ENCODE measurements around the gene SPRYD4.
A peak's percentile ranks its signal among the peaks of the same experiment; 100 is the strongest.

SPRYD4 gene

GRCh38 chr12:56521209-56521589 is 52.8 kb downstream of the SPRYD4 start:
- DNase-seq (ENCODE audit: low read depth in 2 of 2): no peak

- peak in 1 of 2 donors; percentile 6 for DNase-seq (ENCODE audit: low read depth in 2 of 2)
These were observed 53.4 kb downstream of the SPRYD4 start, which contains the start of gene RBMS2 for GRCh38 chr12:56521590-56522371. TSS of gene RBMS2 (plus strand) at chr12:56521820. CDS start at chr12:56522024, 204 bp downstream.

- DNase-seq (ENCODE audit: low read depth in 2 of 2): no peak
These were observed 54.2 kb downstream of the SPRYD4 start for GRCh38 chr12:56522411-56523193.

GRCh38 chr12:56528846-56529245 is 60.5 kb downstream of the SPRYD4 start:
- DNase-seq (ENCODE audit: low read depth in 2 of 2): no peak
